Cardiac muscle cell (in vitro differentiated cells and primary cell): ENCODE data around the gene SENP8. TPM values are rescaled to one million over a fixed set of nuclear protein-coding genes. Genes with fewer than 3 reads are reported as not detected.
A peak's percentile ranks its signal among the peaks of the same experiment; 100 is the strongest.
"Not testable (repeated sequence)": the region's sequence is repeated elsewhere in the genome, so short reads cannot be mapped to it uniquely, and the experiment has no call there.

Experiments used
- DNase-seq, 2 donors: peaks; one replicate each; pipeline versions ENCODE4 v3.0.0 to v3.0.0-alpha.2; 2010 to 2017; ENCODE audit warnings: low read depth in 1 of 2, low spot score in 1 of 2
- H3K27ac ChIP-seq: fragments of 200-600 bp; sonication (generic); 2 replicates; pipeline ENCODE4 v1.5.1; 2016
- H3K27me3 ChIP-seq: fragments of 200-600 bp; sonication (generic); 2 replicates; pipeline ENCODE4 v1.6.0; 2016; ENCODE audit warnings: control low read depth
- H3K36me3 ChIP-seq: fragments of 200-600 bp; sonication (generic); 2 replicates; pipeline ENCODE4 v1.5.1; 2016; ENCODE audit warnings: control low read depth
- H3K4me1 ChIP-seq: fragments of 200-600 bp; sonication (generic); 2 replicates; pipeline ENCODE4 v1.8.1; 2017; ENCODE audit warnings: low read depth, mild to moderate bottlenecking, mixed run types
- H3K4me3 ChIP-seq: fragments of 200-600 bp; sonication (generic); 2 replicates; pipeline ENCODE4 v1.5.1; 2016; ENCODE audit warnings: mild to moderate bottlenecking
- H3K9me3 ChIP-seq: fragments of 200-600 bp; sonication (generic); 2 replicates; pipeline ENCODE4 v1.5.1; 2017; ENCODE audit warnings: low read depth, mild to moderate bottlenecking, control low read depth
- polyA plus RNA-seq: library from polyadenylated mRNA; unstranded; fragments of >200 nt; fragmentation: Nextera tagmentation; extraction: Ambion mirVana; gene quantifications from 2 replicates; pipeline ENCODE4 v1.2.1, GENCODE V29; 2016
- total RNA-seq: library from RNA; depleted of rRNA; stranded (reverse); fragments of >200 nt; gene quantifications from 2 replicates; pipeline ENCODE4 v1.2.3, GENCODE V29; 2016
- TF ChIP-seq, protein P1 (sequence below): IDR thresholded peaks from 2 replicates; pipeline ENCODE4 v1.5.1; 2012; ENCODE audit warnings: low read depth, mild to moderate bottlenecking, low read length

SENP8 gene
- total and polyA plus RNA-seq, 2 experiments from 2014 or later: 4.6 to 11.0 TPM

DNA sequence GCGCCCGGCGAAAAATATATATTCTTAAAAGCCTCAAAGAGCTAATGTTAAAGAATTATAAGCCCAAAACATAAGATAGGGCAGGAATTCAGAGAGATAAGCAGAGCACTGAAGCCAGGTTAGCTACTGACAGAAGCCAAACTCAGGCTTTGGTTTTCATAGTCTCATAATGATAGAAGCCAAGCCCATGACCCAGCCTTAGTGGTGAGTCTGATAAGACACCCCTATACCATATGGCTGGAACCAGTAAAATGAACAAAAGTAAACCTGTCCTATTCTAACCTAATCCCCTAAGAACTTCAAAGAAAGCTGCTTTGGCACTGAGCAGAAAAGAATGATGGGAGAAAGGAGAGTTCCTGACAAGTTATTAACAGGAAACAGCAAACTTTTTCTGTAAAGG is 26.2 kb upstream of the SENP8 start:
- no peak for DNase-seq
- H3K27me3 ChIP-seq: no peaks in the 10 kb centered on the region
- H3K27ac ChIP-seq: no peak overlapping the region
- H3K9me3 ChIP-seq: no peaks in the 10 kb centered on the region
- TF ChIP-seq, protein P1, sequence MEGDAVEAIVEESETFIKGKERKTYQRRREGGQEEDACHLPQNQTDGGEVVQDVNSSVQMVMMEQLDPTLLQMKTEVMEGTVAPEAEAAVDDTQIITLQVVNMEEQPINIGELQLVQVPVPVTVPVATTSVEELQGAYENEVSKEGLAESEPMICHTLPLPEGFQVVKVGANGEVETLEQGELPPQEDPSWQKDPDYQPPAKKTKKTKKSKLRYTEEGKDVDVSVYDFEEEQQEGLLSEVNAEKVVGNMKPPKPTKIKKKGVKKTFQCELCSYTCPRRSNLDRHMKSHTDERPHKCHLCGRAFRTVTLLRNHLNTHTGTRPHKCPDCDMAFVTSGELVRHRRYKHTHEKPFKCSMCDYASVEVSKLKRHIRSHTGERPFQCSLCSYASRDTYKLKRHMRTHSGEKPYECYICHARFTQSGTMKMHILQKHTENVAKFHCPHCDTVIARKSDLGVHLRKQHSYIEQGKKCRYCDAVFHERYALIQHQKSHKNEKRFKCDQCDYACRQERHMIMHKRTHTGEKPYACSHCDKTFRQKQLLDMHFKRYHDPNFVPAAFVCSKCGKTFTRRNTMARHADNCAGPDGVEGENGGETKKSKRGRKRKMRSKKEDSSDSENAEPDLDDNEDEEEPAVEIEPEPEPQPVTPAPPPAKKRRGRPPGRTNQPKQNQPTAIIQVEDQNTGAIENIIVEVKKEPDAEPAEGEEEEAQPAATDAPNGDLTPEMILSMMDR: no peak
- no peak overlapping the region for H3K4me3 ChIP-seq
- no peaks in the 10 kb centered on the region for H3K36me3 ChIP-seq
- no peaks in the 10 kb centered on the region for H3K4me1 ChIP-seq

DNA sequence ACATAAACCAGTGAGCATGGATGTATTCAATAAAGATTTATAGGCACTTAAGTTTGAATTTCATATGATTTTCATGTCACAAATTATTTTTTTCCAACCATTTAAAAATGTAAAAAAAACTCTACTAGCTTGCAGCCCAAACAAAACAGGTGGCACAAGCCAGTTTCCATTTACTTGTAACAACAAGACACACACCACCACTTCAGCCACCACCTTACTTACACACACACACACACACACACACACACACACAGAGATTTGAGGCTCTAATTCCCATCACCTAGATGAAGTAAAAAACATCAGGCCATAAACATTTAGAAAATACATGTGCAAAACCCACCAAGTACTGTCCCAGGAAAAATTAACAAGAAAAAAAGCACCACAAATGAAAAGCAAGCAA is 25.5 kb upstream of the SENP8 start:
- Histone ChIP-seq H3K27ac (no peak overlapping the region), H3K9me3 (no peaks in the 10 kb centered on the region), H3K4me3 (no peak overlapping the region), H3K36me3 (no peaks in the 10 kb centered on the region), H3K27me3 (no peaks in the 10 kb centered on the region), H3K4me1 (no peaks in the 10 kb centered on the region)
- TF ChIP-seq, protein P1: no peak
- no peak for DNase-seq

DNA sequence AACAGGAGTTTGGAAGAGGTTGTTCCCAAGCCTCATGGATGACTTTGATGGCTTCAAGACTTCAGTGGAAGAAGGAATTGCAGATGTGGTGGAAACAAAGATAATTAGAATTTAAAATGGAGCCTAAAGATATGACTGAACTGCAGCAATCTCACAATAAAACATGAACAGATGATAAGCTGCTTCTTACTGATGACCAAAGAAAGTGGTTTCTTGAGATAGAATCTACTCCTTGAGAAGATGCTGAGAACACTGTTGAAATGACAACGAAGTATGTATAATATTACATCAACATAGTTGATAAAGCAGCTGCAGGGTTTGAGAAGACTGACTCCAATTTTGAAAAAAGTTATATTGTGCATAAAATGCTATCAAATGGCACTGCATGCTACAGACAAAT is 21.4 kb upstream of the SENP8 start:
- Histone ChIP-seq H3K27ac (no peak overlapping the region), H3K9me3 (no peaks in the 10 kb centered on the region), H3K36me3 (no peaks in the 10 kb centered on the region), H3K27me3 (no peaks in the 10 kb centered on the region), H3K4me1 (no peaks in the 10 kb centered on the region), H3K4me3 (no peak overlapping the region)
- TF ChIP-seq, protein P1: no peak
- DNase-seq: no peak

DNA sequence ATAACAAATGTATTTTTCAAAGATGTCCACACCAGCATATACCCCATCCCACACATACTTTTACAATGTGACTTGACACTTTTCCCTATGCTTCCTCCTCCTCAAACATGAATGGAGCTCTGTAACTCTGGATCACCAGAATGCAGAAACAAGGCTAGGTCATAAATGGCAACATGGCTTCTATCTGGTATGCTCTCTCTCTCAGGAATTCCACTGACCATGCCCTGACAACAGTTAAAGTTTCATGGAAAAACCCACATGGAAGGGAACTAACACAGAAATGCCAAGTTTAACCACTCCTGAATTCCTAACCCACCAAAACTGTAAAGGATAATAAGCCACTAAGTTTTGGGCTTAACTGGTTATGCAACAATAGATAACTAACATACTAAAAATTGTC is 20.2 kb upstream of the SENP8 start:
- TF ChIP-seq, protein P1: no peak
- Histone ChIP-seq H3K9me3 (no peaks in the 10 kb centered on the region), H3K4me3 (no peak overlapping the region), H3K4me1 (peaks cover 4% of the 10 kb centered on the region), H3K27me3 (no peaks in the 10 kb centered on the region), H3K36me3 (no peaks in the 10 kb centered on the region), H3K27ac (no peak overlapping the region)
- DNase-seq: peak in 1 of 2 donors; percentile 30

DNA sequence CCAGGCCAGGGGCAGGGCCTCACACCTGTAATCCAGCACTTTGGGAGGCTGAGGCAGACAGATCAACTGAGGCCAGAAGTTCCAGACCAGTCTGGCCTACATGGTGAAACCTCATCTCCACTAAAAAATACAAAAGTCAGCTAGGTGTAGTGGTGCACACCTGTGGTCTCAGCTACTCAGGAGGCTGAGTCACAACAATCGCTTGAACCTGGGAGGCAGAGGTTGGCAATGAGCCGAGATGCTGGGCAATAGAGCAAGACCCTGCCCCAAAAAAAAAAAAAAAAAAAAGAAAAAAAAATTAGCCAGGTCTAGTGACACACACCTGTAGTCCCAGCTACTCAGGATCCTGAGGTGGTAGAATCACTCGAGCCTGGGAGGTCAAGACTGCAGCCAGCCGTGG is 19.0 kb upstream of the SENP8 start:
- Histone ChIP-seq H3K9me3 (no peaks in the 10 kb centered on the region), H3K27ac (no peak overlapping the region), H3K36me3 (no peaks in the 10 kb centered on the region), H3K27me3 (no peaks in the 10 kb centered on the region), H3K4me3 (no peak overlapping the region), H3K4me1 (peaks cover 11% of the 10 kb centered on the region)
- TF ChIP-seq, protein P1: no peak
- DNase-seq: no peak

DNA sequence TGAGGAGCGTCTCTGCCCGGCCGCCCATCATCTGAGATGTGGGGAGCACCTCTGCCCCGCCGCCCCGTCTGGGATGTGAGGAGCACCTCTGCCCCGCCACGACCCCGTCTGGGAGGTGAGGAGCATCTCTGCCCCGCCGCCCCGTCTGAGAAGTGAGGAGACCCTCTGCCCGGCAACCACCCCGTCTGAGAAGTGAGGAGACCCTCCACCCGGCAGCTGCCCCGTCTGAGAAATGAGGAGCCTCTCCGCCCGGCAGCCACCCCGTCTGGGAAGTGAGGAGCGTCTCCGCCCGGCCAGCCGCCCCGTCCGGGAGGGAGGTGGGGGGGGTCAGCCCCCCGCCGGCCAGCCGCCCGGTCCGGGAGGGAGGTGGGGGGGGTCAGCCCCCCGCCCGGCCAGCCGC is 17.7 kb upstream of the SENP8 start:
- not testable (repeated sequence) for H3K27me3 ChIP-seq, DNase-seq, H3K4me3 ChIP-seq, H3K36me3 ChIP-seq, H3K27ac ChIP-seq, H3K9me3 ChIP-seq
- H3K4me1 ChIP-seq: peaks cover 11% of the 10 kb centered on the region
